Panc1 (cell line): Measurements from ENCODE around the gene C2CD3. TPM values are rescaled to one million over a fixed set of nuclear protein-coding genes. Genes with fewer than 3 reads are reported as not detected.
A peak's percentile ranks its signal among the peaks of the same experiment; 100 is the strongest.

ENCODE experiments used
- ATAC-seq: fragments of 200-7000 bp; cut with Tn5 transposase; 2 replicates; pipeline ENCODE4 v1.9.1; 2020; ENCODE audit warnings: mild to moderate bottlenecking, moderate library complexity
- BruUV-seq: library from RNA; stranded (reverse); fragments of 400-500 nt; replicated peaks from 2 replicates; lab custom pipeline; 2021; lab: Mats Ljungman, UMichigan
- CTCF ChIA-PET: fragments of 300-600 bp; sonication (Branson Sonifier 250); formaldehyde crosslinking; loops from one replicate; lab custom pipeline; 2022; ENCODE audit warnings: antibody characterized with exemption; lab: Charles Lee
- POLR2A ChIA-PET: fragments of 300-600 bp; sonication (Branson Sonifier 250); formaldehyde crosslinking; loops from one replicate; lab custom pipeline; 2022; ENCODE audit warnings: antibody characterized with exemption; lab: Charles Lee
- DNase-seq: peaks from one replicate; pipeline ENCODE4 v3.0.0-alpha.2; 2010; ENCODE audit warnings: low read depth, low spot score
- H3K27ac ChIP-seq: 2 replicates; pipeline ENCODE4 v1.5.1; 2011; ENCODE audit warnings: mild to moderate bottlenecking, low read length, inconsistent platforms
- H3K27me3 ChIP-seq: fragments of 200-500 bp; sonication (Bioruptor generic); 2 replicates; pipeline ENCODE4 v1.6.0; 2014; ENCODE audit warnings: low read length, inconsistent platforms; ENCODE audit not compliant: control insufficient read depth, insufficient read depth
- H3K36me3 ChIP-seq: fragments of 200-500 bp; sonication (Bioruptor generic); 2 replicates; pipeline ENCODE4 v1.5.1; 2014; ENCODE audit warnings: inconsistent platforms, mild to moderate bottlenecking, low read length, moderate library complexity; ENCODE audit not compliant: control insufficient read depth, insufficient read depth
- H3K4me1 ChIP-seq: 2 replicates; pipeline ENCODE4 v1.5.1; 2011; ENCODE audit warnings: inconsistent platforms, mild to moderate bottlenecking, low read length, moderate library complexity; ENCODE audit not compliant: control insufficient read depth, insufficient read depth
- H3K4me3 ChIP-seq, 2 experiments: 2 replicates each; pipeline ENCODE4 v1.5.1; 2011 to 2012; ENCODE audit warnings: low read depth in 2 of 2, low read length in 2 of 2, mild to moderate bottlenecking in 2 of 2, inconsistent platforms in 1 of 2, moderate library complexity in 1 of 2
- H3K9me3 ChIP-seq: fragments of 200-500 bp; sonication (Bioruptor generic); 2 replicates; pipeline ENCODE4 v1.5.1; 2014; ENCODE audit warnings: low read depth, mild to moderate bottlenecking, inconsistent platforms, low read length, moderate library complexity; ENCODE audit not compliant: control insufficient read depth, insufficient read depth
- POLR2AphosphoS5 ChIP-seq: IDR thresholded peaks from 2 replicates; pipeline ENCODE4 v1.6.1; 2012; ENCODE audit warnings: mild to moderate bottlenecking, low read depth, low read length, moderate library complexity
- SIN3A ChIP-seq: IDR thresholded peaks from 2 replicates; pipeline ENCODE4 v1.6.1; 2012; ENCODE audit warnings: low read depth, mild to moderate bottlenecking, low read length, moderate library complexity, borderline replicate concordance; ENCODE audit not compliant: insufficient read depth
- TCF7L2 ChIP-seq: IDR thresholded peaks from 2 replicates; pipeline ENCODE4 v1.6.1; 2011; ENCODE audit warnings: mild to moderate bottlenecking, low read depth, low read length, inconsistent platforms
- in situ Hi-C: cut with HindIII; loops from 2 replicates; pipeline ENCODE4 v1.10.0; 2016; ENCODE audit warnings: low sequenced_read_pairs, low pct_unique_long_range_greater_than_20kb
- intact Hi-C: fragments of 100-400 bp; cut with micrococcal nuclease; formaldehyde crosslinking; loops from one replicate; pipeline ENCODE4 v1.10.0; 2022; ENCODE audit not compliant: unreplicated experiment
- total RNA-seq: library from RNA; stranded (reverse); gene quantifications from one replicate; pipeline ENCODE4 v1.2.1, GENCODE V29; 2021; ENCODE audit not compliant: unreplicated experiment
- TF ChIP-seq, protein P1 (sequence below), 2 experiments: IDR thresholded peaks; 2 replicates each; pipeline ENCODE4 v1.6.1; 2011 to 2012; ENCODE audit warnings: low read depth in 2 of 2, control low read depth in 1 of 2, low read length in 1 of 2, mild to moderate bottlenecking in 1 of 2, moderate library complexity in 1 of 2; ENCODE audit not compliant: insufficient read depth in 1 of 2
- TF ChIP-seq, protein P2 (sequence below): fragments of 450-650 bp; IDR thresholded peaks from 2 replicates; pipeline ENCODE4 v1.5.1; 2017; ENCODE audit warnings: mild to moderate bottlenecking

Gene C2CD3
- total RNA-seq, 1 experiment from 2014 or later: 51.8 TPM

DNA sequence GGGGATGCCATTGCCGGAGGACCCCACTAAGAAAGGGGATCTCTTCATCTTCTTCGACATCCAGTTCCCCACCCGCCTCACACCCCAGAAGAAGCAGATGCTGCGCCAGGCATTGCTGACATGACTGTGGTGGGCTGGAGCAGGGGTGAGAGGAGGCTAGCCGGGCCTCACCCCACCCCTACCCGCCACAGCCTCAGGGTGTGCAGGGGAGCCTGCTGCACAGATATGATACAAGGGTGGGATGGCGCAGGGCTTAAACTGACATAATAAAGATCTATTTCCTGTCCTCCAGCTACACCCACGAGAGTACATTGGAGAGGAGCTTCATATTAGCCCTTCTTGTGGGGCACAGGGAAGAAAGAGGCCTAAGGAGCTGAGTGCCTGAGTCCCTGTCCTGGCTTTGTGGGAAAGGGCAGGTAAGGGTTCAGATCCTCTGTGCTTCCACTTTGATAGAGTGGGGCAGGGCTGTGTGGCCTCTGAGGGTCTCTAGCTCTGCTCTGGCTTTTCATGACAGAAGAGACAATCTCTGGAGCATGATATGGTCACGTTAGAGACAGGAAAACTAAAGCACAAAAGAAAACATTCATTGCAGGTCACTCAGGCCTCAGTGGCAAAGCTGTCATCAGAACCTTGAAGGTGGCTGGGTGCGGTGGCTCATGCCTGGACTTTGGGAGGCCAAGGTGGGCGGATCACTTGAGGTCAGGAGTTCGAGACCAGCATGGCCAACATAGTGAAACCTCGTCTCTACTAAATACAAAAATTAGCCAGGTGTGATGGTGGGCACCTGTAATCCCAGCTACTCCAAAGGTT lies 200.6 kb downstream of the C2CD3 start:
- intact Hi-C loops (loop anchor here (10.0 kb wide), 1 partner anchor 125 kb away; no protein-coding TSS in a partner anchor), in situ Hi-C loops (no loop called here)
- no peak for DNase-seq
- Histone ChIP-seq H3K27ac (no peak overlapping the region), H3K27me3 (no peaks in the 10 kb centered on the region), H3K36me3 (no peaks in the 10 kb centered on the region), H3K4me3 (no peak overlapping the region), H3K9me3 (no peaks in the 10 kb centered on the region), H3K4me1 (peaks cover under 1% of the 10 kb centered on the region; the same call in 1 of the 2 replicates)
- ChIA-PET POLR2A (no interaction called here), CTCF (no interaction called here)
- TF ChIP-seq POLR2AphosphoS5 (peak; percentile 8; the same call in 1 of the 2 replicates), SIN3A (no peak)
- TF ChIP-seq, protein P1, sequence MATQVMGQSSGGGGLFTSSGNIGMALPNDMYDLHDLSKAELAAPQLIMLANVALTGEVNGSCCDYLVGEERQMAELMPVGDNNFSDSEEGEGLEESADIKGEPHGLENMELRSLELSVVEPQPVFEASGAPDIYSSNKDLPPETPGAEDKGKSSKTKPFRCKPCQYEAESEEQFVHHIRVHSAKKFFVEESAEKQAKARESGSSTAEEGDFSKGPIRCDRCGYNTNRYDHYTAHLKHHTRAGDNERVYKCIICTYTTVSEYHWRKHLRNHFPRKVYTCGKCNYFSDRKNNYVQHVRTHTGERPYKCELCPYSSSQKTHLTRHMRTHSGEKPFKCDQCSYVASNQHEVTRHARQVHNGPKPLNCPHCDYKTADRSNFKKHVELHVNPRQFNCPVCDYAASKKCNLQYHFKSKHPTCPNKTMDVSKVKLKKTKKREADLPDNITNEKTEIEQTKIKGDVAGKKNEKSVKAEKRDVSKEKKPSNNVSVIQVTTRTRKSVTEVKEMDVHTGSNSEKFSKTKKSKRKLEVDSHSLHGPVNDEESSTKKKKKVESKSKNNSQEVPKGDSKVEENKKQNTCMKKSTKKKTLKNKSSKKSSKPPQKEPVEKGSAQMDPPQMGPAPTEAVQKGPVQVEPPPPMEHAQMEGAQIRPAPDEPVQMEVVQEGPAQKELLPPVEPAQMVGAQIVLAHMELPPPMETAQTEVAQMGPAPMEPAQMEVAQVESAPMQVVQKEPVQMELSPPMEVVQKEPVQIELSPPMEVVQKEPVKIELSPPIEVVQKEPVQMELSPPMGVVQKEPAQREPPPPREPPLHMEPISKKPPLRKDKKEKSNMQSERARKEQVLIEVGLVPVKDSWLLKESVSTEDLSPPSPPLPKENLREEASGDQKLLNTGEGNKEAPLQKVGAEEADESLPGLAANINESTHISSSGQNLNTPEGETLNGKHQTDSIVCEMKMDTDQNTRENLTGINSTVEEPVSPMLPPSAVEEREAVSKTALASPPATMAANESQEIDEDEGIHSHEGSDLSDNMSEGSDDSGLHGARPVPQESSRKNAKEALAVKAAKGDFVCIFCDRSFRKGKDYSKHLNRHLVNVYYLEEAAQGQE (IDR thresholded peaks at IDR 0.05; ENCODE audit: insufficient read depth in 1 of 2, low read depth in 2 of 2, low read length in 1 of 2): no peak
- TF ChIP-seq, protein P2, sequence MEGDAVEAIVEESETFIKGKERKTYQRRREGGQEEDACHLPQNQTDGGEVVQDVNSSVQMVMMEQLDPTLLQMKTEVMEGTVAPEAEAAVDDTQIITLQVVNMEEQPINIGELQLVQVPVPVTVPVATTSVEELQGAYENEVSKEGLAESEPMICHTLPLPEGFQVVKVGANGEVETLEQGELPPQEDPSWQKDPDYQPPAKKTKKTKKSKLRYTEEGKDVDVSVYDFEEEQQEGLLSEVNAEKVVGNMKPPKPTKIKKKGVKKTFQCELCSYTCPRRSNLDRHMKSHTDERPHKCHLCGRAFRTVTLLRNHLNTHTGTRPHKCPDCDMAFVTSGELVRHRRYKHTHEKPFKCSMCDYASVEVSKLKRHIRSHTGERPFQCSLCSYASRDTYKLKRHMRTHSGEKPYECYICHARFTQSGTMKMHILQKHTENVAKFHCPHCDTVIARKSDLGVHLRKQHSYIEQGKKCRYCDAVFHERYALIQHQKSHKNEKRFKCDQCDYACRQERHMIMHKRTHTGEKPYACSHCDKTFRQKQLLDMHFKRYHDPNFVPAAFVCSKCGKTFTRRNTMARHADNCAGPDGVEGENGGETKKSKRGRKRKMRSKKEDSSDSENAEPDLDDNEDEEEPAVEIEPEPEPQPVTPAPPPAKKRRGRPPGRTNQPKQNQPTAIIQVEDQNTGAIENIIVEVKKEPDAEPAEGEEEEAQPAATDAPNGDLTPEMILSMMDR: no peak
- BruUV-seq: no TSS peak
- ATAC-seq: 0 out of 2 replicates have a peak, but pooled peaks have one; percentile 9

DNA sequence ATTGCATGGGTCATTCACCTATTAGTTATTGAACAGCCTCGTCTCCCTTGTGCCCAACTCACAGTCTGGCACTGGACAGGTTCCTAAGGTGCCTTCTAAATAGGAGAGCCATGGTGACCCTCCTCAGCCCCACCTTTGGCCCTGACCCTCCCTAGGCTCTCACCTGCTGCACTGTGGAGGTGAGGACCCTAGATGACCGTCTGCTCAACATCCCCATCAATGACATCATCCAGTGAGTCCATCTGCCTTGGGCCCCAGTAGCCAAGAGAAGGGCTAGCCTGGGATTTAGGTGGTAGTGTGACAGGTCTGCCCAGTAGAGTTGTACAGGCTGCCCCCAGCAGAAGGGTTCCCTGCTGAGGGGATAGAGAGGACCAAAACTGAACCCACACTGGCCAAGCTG lies 201.7 kb downstream of the C2CD3 start:
- in situ Hi-C loops: no loop called here
- H3K4me3 ChIP-seq: no peak overlapping the region

More for the DNA sequence above, 201.7 kb downstream of the C2CD3 start:
- ATAC-seq: no peak
- Histone ChIP-seq H3K27me3 (no peaks in the 10 kb centered on the region), H3K9me3 (no peaks in the 10 kb centered on the region), H3K27ac (no peak overlapping the region), H3K4me1 (peaks cover 9% of the 10 kb centered on the region), H3K36me3 (no peaks in the 10 kb centered on the region)
- intact Hi-C loops: loop anchor here (10.0 kb wide), 1 partner anchor 126 kb away; no protein-coding TSS in a partner anchor
- BruUV-seq: no TSS peak
- DNase-seq: no peak
- CTCF ChIA-PET: no interaction called here
- TF ChIP-seq SIN3A (no peak), POLR2AphosphoS5 (no peak), TCF7L2 (no peak)
- TF ChIP-seq, protein P1 (IDR thresholded peaks at IDR 0.05; ENCODE audit: insufficient read depth in 1 of 2, low read depth in 2 of 2, low read length in 1 of 2): no peak
- TF ChIP-seq, protein P2: no peak
- POLR2A ChIA-PET: no interaction called here
